Dendritic cell treated with granulocyte-macrophage colony-stimulating factor and Interleukin-4, amounts not matched to agents 40 ng/mL and 50 ng/mL, for 4 days (primary cell): Measurements from ENCODE around the gene CAPN10.

ENCODE experiments used
- H3K27ac Mint-ChIP-seq: one replicate; pipeline ENCODE4 v1.8.0; 2022; ENCODE audit warnings: mild to moderate bottlenecking, mixed read lengths
- H3K27me3 Mint-ChIP-seq: one replicate; pipeline ENCODE4 v1.8.0; 2022; ENCODE audit warnings: mild to moderate bottlenecking, mixed read lengths
- H3K36me3 Mint-ChIP-seq: one replicate; pipeline ENCODE4 v1.8.0; 2022; ENCODE audit warnings: low read depth, mixed read lengths
- H3K4me1 Mint-ChIP-seq: one replicate; pipeline ENCODE4 v1.8.0; 2022; ENCODE audit warnings: low read depth, mixed read lengths
- H3K4me3 Mint-ChIP-seq: one replicate; pipeline ENCODE4 v1.8.0; 2022; ENCODE audit warnings: mild to moderate bottlenecking, moderate library complexity, mixed read lengths
- H3K9me3 Mint-ChIP-seq: one replicate; pipeline ENCODE4 v1.8.0; 2022; ENCODE audit warnings: mixed read lengths
- intact Hi-C: fragments of 100-400 bp; cut with micrococcal nuclease; formaldehyde crosslinking; loops from one replicate; pipeline ENCODE4 v1.15.0; 2022

The CAPN10 gene

GRCh38 chr2:240647503-240648154 lies 61.1 kb downstream of the CAPN10 start:
- H3K27me3 Mint-ChIP-seq: peaks cover 60% of the 10 kb centered on the region
- H3K4me1 Mint-ChIP-seq: peaks cover 31% of the 10 kb centered on the region
- intact Hi-C loops: no loop called here
- H3K27ac Mint-ChIP-seq: no peak overlapping the region
- H3K4me3 Mint-ChIP-seq: no peak overlapping the region
- no peaks in the 10 kb centered on the region for H3K36me3 Mint-ChIP-seq
- H3K9me3 Mint-ChIP-seq: peaks cover 10% of the 10 kb centered on the region

- Mint-ChIP-seq H3K9me3 (peaks cover 10% of the 10 kb centered on the region), H3K36me3 (no peaks in the 10 kb centered on the region), H3K27ac (no peak overlapping the region), H3K4me1 (peaks cover 31% of the 10 kb centered on the region), H3K27me3 (peaks cover 63% of the 10 kb centered on the region), H3K4me3 (no peak overlapping the region)
- intact Hi-C loops: no loop called here
Measured at GRCh38 chr2:240648155-240648649, 61.7 kb downstream of the CAPN10 start.
